VCaP (cell line): ENCODE results near the gene FYTTD1.

Source experiments
- H3K27ac ChIP-seq: fragments of 450-650 bp; 2 replicates; pipeline ENCODE4 v1.5.1; 2017
- CTCF ChIP-seq: fragments of 450-650 bp; conservative IDR thresholded peaks from 2 replicates; pipeline ENCODE4 v1.5.1; 2017; ENCODE audit warnings: mild to moderate bottlenecking, moderate library complexity

FYTTD1 gene

DNA sequence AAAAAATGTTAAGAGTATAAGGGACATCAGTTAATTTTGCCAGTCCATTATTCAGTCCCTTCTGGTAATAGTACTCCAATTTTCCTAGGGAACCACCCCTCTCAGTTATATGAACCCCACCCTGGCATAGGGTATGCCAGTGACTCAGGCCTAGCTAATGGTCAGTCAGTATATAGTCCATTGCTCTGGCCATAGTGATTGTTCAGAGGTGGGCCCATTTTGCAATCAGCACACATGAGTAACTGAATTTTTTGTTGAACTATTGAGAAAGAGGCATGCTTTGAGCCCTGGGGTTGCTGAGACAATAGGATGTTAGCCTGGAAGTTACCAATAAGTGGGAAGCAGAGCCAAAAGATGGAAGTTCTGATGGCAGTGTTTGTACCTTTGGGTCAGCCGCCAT is 45.5 kb downstream of the FYTTD1 start:
- no peak for TF ChIP-seq CTCF
- H3K27ac ChIP-seq, result no peak overlapping the region

GRCh38 chr3:197796087-197796486 is 46.4 kb downstream of the FYTTD1 start:
- TF ChIP-seq CTCF, result no peak
- H3K27ac ChIP-seq, result no peak overlapping the region

DNA sequence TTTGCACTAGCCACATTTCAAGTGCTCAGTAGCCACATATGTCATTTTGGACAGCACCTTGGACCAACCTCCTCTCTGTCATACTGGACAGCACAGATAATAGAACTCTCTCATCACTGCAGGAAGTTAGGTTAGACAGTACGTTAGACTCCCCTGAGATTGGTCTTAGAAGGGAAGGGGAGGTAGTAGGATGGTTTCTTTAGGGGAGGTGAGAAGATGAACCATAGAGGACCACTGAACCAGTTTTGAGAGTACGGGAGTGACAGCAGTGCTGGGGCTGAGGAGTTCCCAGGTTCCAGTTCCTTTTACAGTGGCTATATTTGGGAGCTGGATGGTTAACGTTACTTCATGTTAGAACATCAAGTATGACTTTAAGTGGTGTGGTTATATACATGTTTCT is 49.2 kb downstream of the FYTTD1 start:
- no peak for TF ChIP-seq CTCF
- H3K27ac ChIP-seq, result no peak overlapping the region

DNA sequence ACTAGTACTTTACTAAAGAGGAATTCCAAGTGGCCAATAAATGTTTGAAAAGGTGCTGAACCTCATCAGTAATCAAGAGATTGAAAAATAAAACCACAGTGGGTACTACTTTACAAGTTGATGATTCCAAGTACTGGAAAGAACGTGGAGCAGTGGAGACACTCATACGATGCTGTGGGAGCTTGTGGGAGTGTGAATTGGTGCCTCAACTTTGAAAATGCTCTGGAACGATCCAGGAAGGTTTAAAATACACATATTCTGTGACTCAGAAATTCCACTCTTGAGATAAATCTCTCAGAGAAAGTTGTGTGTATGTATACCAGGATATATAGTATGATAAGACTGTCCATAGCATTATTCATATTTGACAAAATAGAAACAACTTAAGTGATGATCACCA is 50.7 kb downstream of the FYTTD1 start:
- no peak overlapping the region for H3K27ac ChIP-seq
- TF ChIP-seq CTCF, result no peak

- H3K27ac ChIP-seq, result no peak overlapping the region; the same call in 1 of the 2 replicates
- peak; percentile 60 for TF ChIP-seq CTCF
These were observed 52.5 kb downstream of the FYTTD1 start for GRCh38 chr3:197801891-197802778.

DNA sequence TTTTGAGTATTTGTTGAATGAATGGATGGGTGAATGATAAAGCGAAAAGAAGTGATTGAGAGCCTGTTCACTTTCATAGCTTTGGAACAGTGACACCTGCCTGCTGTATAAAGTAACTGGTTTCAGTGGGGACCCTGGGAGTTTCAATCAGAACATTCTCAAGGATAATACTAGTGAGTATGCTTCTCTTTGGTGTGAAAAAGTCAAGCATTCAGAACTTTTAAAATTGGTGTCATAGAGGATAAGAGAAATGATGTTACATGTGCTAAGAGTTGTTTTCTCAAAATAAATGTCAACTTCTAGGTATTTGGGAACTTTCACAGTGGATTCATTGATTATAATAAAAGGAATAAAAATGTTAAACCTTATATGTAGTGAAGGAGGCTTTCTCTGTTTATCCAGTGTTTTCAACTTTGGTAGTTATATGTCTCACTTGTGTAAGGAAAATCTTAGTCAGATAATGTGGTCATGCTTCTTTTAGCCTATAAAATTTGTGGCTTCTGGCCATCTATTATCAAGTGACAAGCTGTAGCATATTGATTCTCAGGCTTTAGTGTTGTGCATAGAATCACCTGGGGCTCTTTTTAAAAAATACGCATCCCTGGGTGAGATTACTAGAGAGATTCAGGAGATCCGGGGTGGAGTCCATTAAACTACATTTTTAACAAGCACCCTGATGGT is 53.2 kb downstream of the FYTTD1 start:
- peak overlapping the region; percentile 33; the same call in 1 of the 2 replicates for H3K27ac ChIP-seq
- TF ChIP-seq CTCF, result peak; percentile 3

GRCh38 chr3:197804511-197804910 is 54.8 kb downstream of the FYTTD1 start:
- no peak overlapping the region for H3K27ac ChIP-seq
- TF ChIP-seq CTCF, result no peak
